Sigmoid colon (tissue), 7 donors: ENCODE results near the gene RAD51D. TPM values are rescaled to one million over a fixed set of nuclear protein-coding genes. Genes with fewer than 3 reads are reported as not detected.

Experiments
- DNase-seq: peaks from one replicate; pipeline ENCODE4 v3.0.0-alpha.2; 2019
- H3K27ac ChIP-seq, 4 donors: fragments of 200-600 bp; sonication (generic); one replicate each; pipeline ENCODE4 v1.5.1; 2016 to 2019; ENCODE audit warnings: mild to moderate bottlenecking in 1 of 4
- H3K27me3 ChIP-seq, 3 donors: fragments of 200-600 bp; sonication (generic); one replicate each; pipeline ENCODE4 v1.5.1; 2019; ENCODE audit warnings: mild to moderate bottlenecking in 1 of 3
- H3K36me3 ChIP-seq, 4 donors: fragments of 200-600 bp; sonication (generic); one replicate each; pipeline ENCODE4 v1.5.1; 2016 to 2019
- H3K4me1 ChIP-seq, 4 donors: fragments of 200-600 bp; sonication (generic); one replicate each; pipeline ENCODE4 v1.5.1; 2017 to 2019
- H3K4me3 ChIP-seq, 4 donors: fragments of 200-600 bp; sonication (generic); one replicate each; pipeline ENCODE4 v1.5.1; 2017 to 2019; ENCODE audit warnings: mild to moderate bottlenecking in 2 of 4, moderate library complexity in 1 of 4
- H3K9me3 ChIP-seq, 4 donors: fragments of 200-600 bp in 3 of 4; sonication (generic) in 3 of 4; one replicate each; pipeline versions ENCODE4 v1.5.1 to v1.6.1; 2013 to 2019
- CTCF ChIP-seq, 4 experiments: fragments of 450-650 bp in 3 of 4; fragments of 200-600 bp in 1 of 4; IDR thresholded peaks; one replicate each; pipeline ENCODE4 v1.5.1; 2016 to 2019; ENCODE audit warnings: antibody characterized with exemption in 4 of 4, mild to moderate bottlenecking in 3 of 4, moderate library complexity in 2 of 4
- EP300 ChIP-seq, 4 donors: sonication (generic); formaldehyde crosslinking; IDR thresholded peaks; one replicate each; pipeline ENCODE4 v1.6.1; 2017; ENCODE audit warnings: antibody characterized with exemption in 4 of 4
- POLR2A ChIP-seq, 2 donors: fragments of 450-650 bp; IDR thresholded peaks; one replicate each; pipeline ENCODE4 v1.6.1; 2016; ENCODE audit warnings: antibody characterized with exemption in 2 of 2, mild to moderate bottlenecking in 2 of 2, moderate library complexity in 2 of 2
- POLR2AphosphoS5 ChIP-seq, 4 donors: sonication (generic); formaldehyde crosslinking; IDR thresholded peaks; one replicate each; pipeline ENCODE4 v1.6.1; 2017; ENCODE audit warnings: antibody characterized with exemption in 4 of 4
- WGBS, 2 donors: extraction: QIAGEN DNeasy Blood & Tissue Kit; methylation state at CpG; one replicate each; pipeline ENCODE4 v1.1.7; 2013; 5-methylcytosine and 5-hydroxymethylcytosine counted together
- intact Hi-C: fragments of 100-400 bp; cut with DNase I; formaldehyde crosslinking; loops from one replicate; pipeline ENCODE4 v1.15.1; 2023
- polyA plus RNA-seq, 3 donors: library from polyadenylated mRNA; stranded (reverse); fragments of 200-250 nt; gene quantifications; one replicate each; pipeline ENCODE4 v1.2.3, GENCODE V29; 2013
- total RNA-seq, 4 donors: library from RNA; depleted of rRNA; stranded (reverse); fragments of >200 nt; gene quantifications; one replicate each; pipeline ENCODE4 v1.1.0, GENCODE V29; 2016
- donor health status: healthy with polysubstance abuse.
- donor health status: Bipolar disorder and iron deficiency.
- donor health status: healthy.

The RAD51D gene
- total and polyA plus RNA-seq, 7 donors = 2.8 to 12.6 (median 7.6) TPM

- intact Hi-C loops = no loop called here
Measured at GRCh38 chr17:35148144-35148543, 28.5 kb upstream of the RAD51D start.

GRCh38 chr17:35147375-35147905, 27.8 kb upstream of the RAD51D start, which contains the start of gene UNC45B:
Gene UNC45B, plus strand, starts transcription at chr17:35147817. Its CDS starts 447 bp downstream, at chr17:35148264.
- no peak for DNase-seq
- 75 to 77% methylated on average over 4 of the region's 4 CpGs for WGBS, 2 donors
- intact Hi-C loops = no loop called here
- Histone ChIP-seq H3K4me1 (peaks cover 0 to 1% (median under 1%) of the 10 kb centered on the region in 4 donors), H3K27me3 (no peaks in the 10 kb centered on the region), H3K4me3 (no peak within 1 kb of the TSS), H3K27ac (no peak within 1 kb of the TSS), H3K9me3 (no peaks in the 10 kb centered on the region), H3K36me3 (no peaks in the 10 kb centered on the region)
- no peak for TF ChIP-seq EP300 (IDR thresholded peaks at IDR 0.05)
- TF ChIP-seq POLR2A (IDR thresholded peaks at IDR 0.05) = no peak
- no peak for TF ChIP-seq POLR2AphosphoS5 (IDR thresholded peaks at IDR 0.05)
- no peak for TF ChIP-seq CTCF (IDR thresholded peaks at IDR 0.05)

More at GRCh38 chr17:35148144-35148543, 28.5 kb upstream of the RAD51D start:
- Histone ChIP-seq H3K36me3 (no peaks in the 10 kb centered on the region), H3K4me1 (no peaks in the 10 kb centered on the region), H3K9me3 (no peaks in the 10 kb centered on the region), H3K27me3 (no peaks in the 10 kb centered on the region), H3K4me3 (no peak overlapping the region), H3K27ac (no peak overlapping the region)
- TF ChIP-seq POLR2AphosphoS5 (IDR thresholded peaks at IDR 0.05) (no peak), EP300 (IDR thresholded peaks at IDR 0.05) (no peak), POLR2A (IDR thresholded peaks at IDR 0.05) (no peak)
- no peak for DNase-seq
- WGBS, 2 donors = 71 to 79% methylated on average over 9 of the region's 9 CpGs

- Histone ChIP-seq H3K9me3 (no peaks in the 10 kb centered on the region), H3K27ac (no peak overlapping the region), H3K4me1 (peaks cover 0 to 10% (median 6%) of the 10 kb centered on the region in 4 donors), H3K27me3 (no peaks in the 10 kb centered on the region), H3K4me3 (no peak overlapping the region), H3K36me3 (no peaks in the 10 kb centered on the region)
- intact Hi-C loops = no loop called here
- TF ChIP-seq POLR2A (IDR thresholded peaks at IDR 0.05) (no peak), POLR2AphosphoS5 (IDR thresholded peaks at IDR 0.05) (no peak), CTCF (IDR thresholded peaks at IDR 0.05) (no peak), EP300 (IDR thresholded peaks at IDR 0.05) (no peak)
- 76 to 84% methylated on average over 4 of the region's 4 CpGs for WGBS, 2 donors
- DNase-seq = no peak
Measured at GRCh38 chr17:35146214-35146833, 26.7 kb upstream of the RAD51D start.

GRCh38 chr17:35144840-35145239, 25.2 kb upstream of the RAD51D start:
- Histone ChIP-seq H3K27me3 (no peaks in the 10 kb centered on the region), H3K9me3 (no peaks in the 10 kb centered on the region), H3K27ac (no peak overlapping the region), H3K4me3 (no peak overlapping the region), H3K36me3 (no peaks in the 10 kb centered on the region), H3K4me1 (peaks cover 0 to 22% (median 16%) of the 10 kb centered on the region in 4 donors)
- WGBS, 2 donors = 81 to 88% methylated on average over 4 of the region's 4 CpGs
- intact Hi-C loops = loop anchor here (5.0 kb wide), 1 partner anchor 112 kb away; no protein-coding TSS in a partner anchor
- TF ChIP-seq POLR2A (IDR thresholded peaks at IDR 0.05) (no peak), EP300 (IDR thresholded peaks at IDR 0.05) (no peak), POLR2AphosphoS5 (IDR thresholded peaks at IDR 0.05) (no peak), CTCF (IDR thresholded peaks at IDR 0.05) (no peak)
- DNase-seq = no peak

- Histone ChIP-seq H3K27me3 (no peaks in the 10 kb centered on the region), H3K36me3 (peaks cover 0 to 22% (median 6%) of the 10 kb centered on the region in 4 donors), H3K27ac (no peak overlapping the region), H3K4me3 (peak overlapping the region; percentile 72 to 78 (median 76)), H3K4me1 (peaks cover 0 to 22% (median 16%) of the 10 kb centered on the region in 4 donors), H3K9me3 (no peaks in the 10 kb centered on the region)
- TF ChIP-seq CTCF (IDR thresholded peaks at IDR 0.05) (peak in 2 of 4 experiments; percentile 4 to 39), POLR2AphosphoS5 (IDR thresholded peaks at IDR 0.05) (no peak), EP300 (IDR thresholded peaks at IDR 0.05) (no peak), POLR2A (IDR thresholded peaks at IDR 0.05) (no peak)
- 65 to 70% methylated on average over 8 of the region's 8 CpGs for WGBS, 2 donors
- DNase-seq = no peak
- intact Hi-C loops = loop anchor here (2.0 to 5.0 kb wide), 2 partner anchors 100 to 115 kb away; partner anchors contain the start of gene SLFN5
Measured at GRCh38 chr17:35142467-35142796, 22.8 kb upstream of the RAD51D start.
